ENCODE results near the gene C1QTNF2. TPM values are rescaled to one million over a fixed set of nuclear protein-coding genes. Genes with fewer than 3 reads are reported as not detected.

C1QTNF2 gene
- total RNA-seq, 2 experiments from 2014 or later, result not detected

DNA sequence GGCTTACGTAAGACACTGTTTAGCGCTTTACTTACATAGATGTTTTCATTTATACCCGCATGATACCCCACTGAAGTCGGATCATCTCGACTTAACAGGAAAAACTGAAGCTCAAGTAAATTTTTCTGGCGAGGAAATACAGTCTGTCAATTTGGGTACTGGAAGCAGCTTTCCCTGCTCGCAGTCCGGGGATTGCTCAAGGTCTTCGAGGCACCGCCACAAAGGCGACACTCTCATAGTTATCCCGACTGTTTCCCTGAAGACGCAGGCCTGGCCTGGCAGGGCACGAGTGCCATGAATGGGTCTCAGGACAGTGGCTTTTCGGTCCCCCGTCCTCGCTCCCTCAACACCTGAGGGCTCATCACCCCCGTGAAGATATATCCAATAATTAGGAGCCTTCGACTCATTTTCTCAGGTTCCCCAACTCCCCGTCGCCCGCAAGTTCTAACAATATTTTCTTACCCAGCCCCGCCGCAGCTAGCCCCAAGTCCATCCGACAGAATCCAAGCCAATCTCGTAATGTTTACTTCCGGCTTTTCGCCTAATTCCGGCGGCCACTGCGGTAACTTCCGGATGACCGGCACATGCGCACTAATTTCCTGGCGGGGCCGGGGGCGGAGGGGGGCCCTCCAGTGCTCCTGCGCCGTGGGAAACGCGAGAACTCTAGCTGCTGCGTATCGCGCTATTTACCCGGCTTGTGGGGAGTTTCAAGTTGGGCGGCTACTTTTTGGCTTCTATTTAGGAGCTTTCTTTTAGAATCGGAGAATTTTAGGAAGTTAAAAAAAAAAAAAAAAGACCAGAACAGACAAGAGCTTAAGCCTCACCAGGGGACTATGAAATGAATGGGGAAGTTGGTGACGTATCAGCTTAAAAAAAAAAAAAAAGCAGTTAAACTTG lies 48.4 kb upstream of the C1QTNF2 start, which contains the start of gene SLU7:
Gene SLU7 (minus strand): TSS at position 521 of the 897 bp plus-strand sequence. CDS start 3,787 bp downstream, outside the sequence.
- POLR2A ChIA-PET, result interaction anchor here (0.6 to 3.7 kb wide), 17 partner anchors 12 to 409 kb away, joined by 3 to 32 read pairs (median 4); partner anchors contain the start of genes FAM200C, PWWP2A and TTC1

DNA sequence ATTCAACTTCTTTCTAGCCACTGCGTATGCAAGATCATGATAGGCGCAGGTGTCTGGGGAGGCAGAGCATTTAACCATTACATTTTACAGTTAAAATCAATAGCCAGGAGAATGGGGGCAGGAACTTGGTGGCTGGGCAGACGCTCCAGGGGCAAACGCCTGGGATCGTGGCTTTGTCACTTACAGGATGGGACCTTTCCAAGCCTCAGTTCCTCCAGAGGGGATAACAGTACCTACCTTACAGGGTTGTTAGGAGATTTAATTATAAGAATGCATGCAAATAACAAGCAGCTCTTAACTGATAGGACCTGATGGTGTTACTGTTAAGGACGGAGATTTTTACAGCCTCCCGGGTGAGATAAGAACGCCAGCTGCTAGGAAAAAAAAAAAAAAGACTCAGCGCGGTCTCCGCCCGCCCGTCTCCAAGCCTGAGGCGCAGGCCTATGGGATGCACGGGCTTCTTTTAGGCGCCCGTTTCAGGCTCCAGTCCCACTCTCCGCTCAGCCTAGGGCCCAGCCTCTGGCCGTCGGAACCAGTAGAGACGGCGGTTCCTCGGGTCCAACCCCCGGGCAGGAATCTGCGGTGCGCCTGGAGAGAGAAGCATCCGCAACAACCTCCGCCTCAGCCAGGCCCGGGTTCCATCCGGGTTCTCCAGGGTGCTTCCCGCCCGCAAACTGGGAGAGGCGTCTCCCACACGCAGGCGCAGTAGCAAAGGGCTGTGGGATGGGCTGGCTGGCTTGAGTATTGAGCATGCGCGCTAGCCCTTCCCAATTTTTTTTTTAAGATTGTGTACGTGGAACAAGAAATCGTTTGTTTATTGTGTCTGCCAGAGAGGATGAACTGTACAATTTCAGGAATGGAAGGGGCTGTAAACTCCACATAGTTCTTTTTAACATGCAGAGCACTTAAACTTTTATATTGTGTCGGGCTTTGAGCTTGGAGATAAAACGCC lies 29.3 kb upstream of the C1QTNF2 start, which contains the start of gene FAM200C:
Gene FAM200C (minus strand): TSS at position 653 of the 952 bp plus-strand sequence. CDS start 4,564 bp downstream, outside the sequence.
- DNase-seq, result peak in 13 of 14 experiments; percentile 17 to 84 (median 50)
- H3K4me1 ChIP-seq (ENCODE audit: insufficient read depth, low read length), result peaks cover 12% of the 10 kb centered on the region
- intact Hi-C loops (cut with DNase I, micrococcal nuclease), result no loop called here
- peak within 1 kb of the TSS; percentile 2 to 40 for H3K27ac ChIP-seq (ENCODE audit: low read depth in 1 of 2, low read length in 2 of 2)
- no peaks in the 10 kb centered on the region for H3K27me3 ChIP-seq (ENCODE audit: control insufficient read depth in 1 of 2, insufficient read depth in 2 of 2, low read length in 2 of 2)
- no peaks in the 10 kb centered on the region for H3K9me3 ChIP-seq (ENCODE audit: control insufficient read depth in 1 of 2, insufficient read depth in 1 of 2, low read length in 2 of 2)
- no peaks in the 10 kb centered on the region for H3K27me3 Mint-ChIP-seq
- ATAC-seq (ENCODE audit: poor library complexity), result peak; percentile 82
- H3K36me3 ChIP-seq (ENCODE audit: insufficient read depth, low read length), result peaks cover 26% of the 10 kb centered on the region
- H3K4me3 ChIP-seq (ENCODE audit: low read length), result peak within 1 kb of the TSS; percentile 80
- TF ChIP-seq, protein P1, sequence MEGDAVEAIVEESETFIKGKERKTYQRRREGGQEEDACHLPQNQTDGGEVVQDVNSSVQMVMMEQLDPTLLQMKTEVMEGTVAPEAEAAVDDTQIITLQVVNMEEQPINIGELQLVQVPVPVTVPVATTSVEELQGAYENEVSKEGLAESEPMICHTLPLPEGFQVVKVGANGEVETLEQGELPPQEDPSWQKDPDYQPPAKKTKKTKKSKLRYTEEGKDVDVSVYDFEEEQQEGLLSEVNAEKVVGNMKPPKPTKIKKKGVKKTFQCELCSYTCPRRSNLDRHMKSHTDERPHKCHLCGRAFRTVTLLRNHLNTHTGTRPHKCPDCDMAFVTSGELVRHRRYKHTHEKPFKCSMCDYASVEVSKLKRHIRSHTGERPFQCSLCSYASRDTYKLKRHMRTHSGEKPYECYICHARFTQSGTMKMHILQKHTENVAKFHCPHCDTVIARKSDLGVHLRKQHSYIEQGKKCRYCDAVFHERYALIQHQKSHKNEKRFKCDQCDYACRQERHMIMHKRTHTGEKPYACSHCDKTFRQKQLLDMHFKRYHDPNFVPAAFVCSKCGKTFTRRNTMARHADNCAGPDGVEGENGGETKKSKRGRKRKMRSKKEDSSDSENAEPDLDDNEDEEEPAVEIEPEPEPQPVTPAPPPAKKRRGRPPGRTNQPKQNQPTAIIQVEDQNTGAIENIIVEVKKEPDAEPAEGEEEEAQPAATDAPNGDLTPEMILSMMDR (IDR thresholded peaks at IDR 0.05), result no peak
- peaks cover 24% of the 10 kb centered on the region for H3K4me1 Mint-ChIP-seq (ENCODE audit: low read depth)
- peak within 1 kb of the TSS; percentile 58 for H3K27ac Mint-ChIP-seq
- H3K4me3 Mint-ChIP-seq, result peak within 1 kb of the TSS; percentile 92
- ChIA-PET POLR2A (interaction anchor here (0.9 to 1.9 kb wide), 2 partner anchors 17 to 19 kb away, joined by 3 to 10 read pairs; partner anchors contain the start of gene SLU7), CTCF (interaction anchor here (0.6 kb wide), 1 partner anchor 114 kb away, joined by 3 read pairs; no protein-coding TSS in a partner anchor)
- H3K36me3 Mint-ChIP-seq (ENCODE audit: low read depth), result peaks cover 45% of the 10 kb centered on the region
- H3K9me3 Mint-ChIP-seq, result no peaks in the 10 kb centered on the region

More for the DNA sequence above, 48.4 kb upstream of the C1QTNF2 start, which contains the start of gene SLU7:
- Mint-ChIP-seq H3K27ac (peak within 1 kb of the TSS; percentile 92), H3K9me3 (no peaks in the 10 kb centered on the region), H3K4me3 (peak within 1 kb of the TSS; percentile 98), H3K36me3 (ENCODE audit: low read depth) (peaks cover 42% of the 10 kb centered on the region), H3K27me3 (no peaks in the 10 kb centered on the region), H3K4me1 (ENCODE audit: low read depth) (peaks cover 85% of the 10 kb centered on the region)
- H3K27me3 ChIP-seq (ENCODE audit: control insufficient read depth in 1 of 2, insufficient read depth in 2 of 2, low read length in 2 of 2), result no peaks in the 10 kb centered on the region
- TF ChIP-seq, protein P1 (IDR thresholded peaks at IDR 0.05), result no peak
- H3K36me3 ChIP-seq (ENCODE audit: insufficient read depth, low read length), result peaks cover 16% of the 10 kb centered on the region
- peak within 1 kb of the TSS; percentile 94 for H3K4me3 ChIP-seq (ENCODE audit: low read length)
- peak; percentile 86 to 96 (median 90) for DNase-seq
- peak; percentile 79 for ATAC-seq (ENCODE audit: poor library complexity)
- H3K27ac ChIP-seq (ENCODE audit: low read depth in 1 of 2, low read length in 2 of 2), result peak within 1 kb of the TSS; percentile 88 to 91
- intact Hi-C loops (cut with DNase I, micrococcal nuclease), result loop anchor here (2.0 to 10.0 kb wide), 4 partner anchors 16 to 1154 kb away; partner anchors contain the start of genes PWWP2A (in 1 of the 2), TTC1 (in 1 of the 2) and UBLCP1 (in 1 of the 2)
- no peaks in the 10 kb centered on the region for H3K9me3 ChIP-seq (ENCODE audit: control insufficient read depth in 1 of 2, insufficient read depth in 1 of 2, low read length in 2 of 2)
- H3K4me1 ChIP-seq (ENCODE audit: insufficient read depth, low read length), result peaks cover 33% of the 10 kb centered on the region
- CTCF ChIA-PET, result interaction anchor here (0.6 to 8.2 kb wide), 6 partner anchors 17 to 431 kb away, joined by 3 to 114 read pairs (median 3); no protein-coding TSS in a partner anchor

Measured in CD4-positive, alpha-beta T cell (primary cell).